Stimulated activated CD4-positive, alpha-beta T cell treated with anti-CD3 and anti-CD28 coated beads, TNF-alpha, amount 100 ng/mL, for 4 hours (primary cell): ENCODE measurements around the gene RSRC1.
A peak's percentile ranks its signal among the peaks of the same experiment; 100 is the strongest.
"Not testable (repeated sequence)": the region's sequence is repeated elsewhere in the genome, so short reads cannot be mapped to it uniquely, and the experiment has no call there.

Experiments used
- DNase-seq, 3 experiments: peaks; one replicate each; pipeline ENCODE4 v3.0.0-alpha.2; 2020; ENCODE audit warnings: low read depth in 3 of 3

RSRC1 gene, protein sequence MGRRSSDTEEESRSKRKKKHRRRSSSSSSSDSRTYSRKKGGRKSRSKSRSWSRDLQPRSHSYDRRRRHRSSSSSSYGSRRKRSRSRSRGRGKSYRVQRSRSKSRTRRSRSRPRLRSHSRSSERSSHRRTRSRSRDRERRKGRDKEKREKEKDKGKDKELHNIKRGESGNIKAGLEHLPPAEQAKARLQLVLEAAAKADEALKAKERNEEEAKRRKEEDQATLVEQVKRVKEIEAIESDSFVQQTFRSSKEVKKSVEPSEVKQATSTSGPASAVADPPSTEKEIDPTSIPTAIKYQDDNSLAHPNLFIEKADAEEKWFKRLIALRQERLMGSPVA

DNA sequence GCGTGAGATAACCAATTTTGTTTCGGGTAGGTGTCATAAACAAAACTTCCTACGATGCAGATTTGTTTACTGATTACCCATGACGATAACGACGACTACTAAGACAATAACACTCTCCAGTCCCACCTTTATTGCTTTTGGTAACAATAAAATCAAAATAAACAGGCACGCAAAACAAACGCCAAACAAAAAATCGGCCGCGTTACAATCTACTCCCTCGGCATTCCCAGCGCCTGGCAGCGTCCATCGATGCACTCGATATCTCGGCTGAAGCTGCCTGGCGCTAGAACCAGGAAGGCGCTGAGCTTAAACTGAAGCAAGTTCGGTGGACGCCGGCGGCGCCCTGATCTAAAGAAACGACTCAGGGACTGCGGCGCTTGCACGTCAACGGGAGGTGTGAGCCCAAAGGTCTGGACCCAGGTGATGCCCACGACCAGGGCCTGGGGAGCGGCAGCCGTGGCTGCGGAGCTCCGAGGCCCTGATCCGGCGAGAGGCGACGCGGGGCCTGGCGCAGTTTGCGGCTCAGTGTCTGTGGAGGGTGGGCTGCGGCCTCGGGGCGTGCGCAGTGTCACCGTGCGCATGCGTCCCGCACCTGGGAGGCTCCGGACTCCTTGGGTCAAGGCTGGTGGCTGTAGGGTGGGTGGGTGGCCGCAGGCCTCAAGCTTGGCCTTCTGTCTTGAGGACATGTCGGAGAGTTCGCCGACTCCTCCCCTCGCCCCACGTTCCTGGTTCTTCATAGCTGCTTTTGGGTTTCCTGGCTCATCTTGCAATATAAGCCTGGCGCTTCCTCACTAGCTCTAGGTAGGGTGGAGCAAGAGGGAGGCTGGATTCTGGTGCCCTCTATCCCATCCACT, at the start of gene RSRC1:
Gene RSRC1, plus strand, starts transcription at position 286 of the 854 bp plus-strand sequence. CDS start 12,016 bp downstream, outside the sequence.
- peak; percentile 53 to 65 (median 57) for DNase-seq

DNA sequence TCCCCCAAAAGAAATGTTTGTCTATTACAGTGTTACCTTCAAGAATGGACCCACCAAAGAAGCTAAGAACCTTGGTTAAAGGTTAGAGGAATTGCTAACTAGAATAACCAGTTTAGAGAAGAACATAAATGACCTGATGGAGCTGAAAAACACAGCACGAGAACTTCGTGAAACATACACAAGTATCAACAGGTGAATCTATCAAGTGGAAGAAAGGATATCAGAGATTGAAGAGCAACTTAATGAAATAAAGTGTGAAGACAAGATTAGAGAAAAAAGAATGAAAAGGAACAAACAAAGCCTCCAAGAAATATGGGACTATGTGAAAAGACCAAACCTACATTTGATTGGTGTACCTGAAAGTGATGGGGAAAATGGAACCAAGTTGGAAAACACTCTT, 44.3 kb upstream of the RSRC1 start:
- DNase-seq, result not testable (repeated sequence)

DNA sequence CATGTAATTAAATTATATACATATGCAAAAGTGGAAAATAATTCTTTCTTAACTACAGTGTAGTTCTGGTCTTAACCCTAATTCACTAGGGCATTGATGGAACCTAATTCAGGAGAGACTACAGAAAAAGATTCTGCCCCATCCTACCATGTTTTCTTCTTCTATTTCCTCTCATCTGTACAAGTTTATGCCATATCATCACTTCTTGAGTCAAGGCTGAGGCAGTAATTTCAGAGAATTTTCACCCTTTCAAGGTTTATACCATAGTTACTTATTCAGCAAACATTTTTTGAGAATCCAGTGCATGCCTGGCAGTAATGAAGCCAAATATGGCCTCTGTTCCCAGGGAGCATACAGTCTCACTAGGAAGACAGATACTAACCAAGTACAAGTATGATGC, 37.1 kb upstream of the RSRC1 start:
- no peak for DNase-seq

DNA sequence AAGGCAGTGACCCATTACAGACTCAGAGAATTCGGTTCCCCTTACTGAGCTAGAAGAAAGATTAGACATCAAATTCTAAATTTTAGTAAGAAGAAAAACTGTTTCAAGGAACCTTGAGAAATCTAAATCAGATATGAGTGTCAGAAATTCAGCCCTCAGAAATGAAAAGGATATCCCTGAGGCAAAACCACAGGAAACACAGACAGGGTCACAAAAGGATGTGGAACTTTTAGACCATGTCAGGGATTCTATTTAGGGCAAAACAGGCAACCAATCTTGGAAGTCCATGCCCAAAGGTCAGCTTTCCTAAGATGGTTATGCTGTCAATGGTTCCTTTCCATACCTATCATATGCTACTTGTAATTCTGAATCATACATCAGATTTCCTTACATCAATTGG, 35.3 kb upstream of the RSRC1 start:
- DNase-seq, result no peak

DNA sequence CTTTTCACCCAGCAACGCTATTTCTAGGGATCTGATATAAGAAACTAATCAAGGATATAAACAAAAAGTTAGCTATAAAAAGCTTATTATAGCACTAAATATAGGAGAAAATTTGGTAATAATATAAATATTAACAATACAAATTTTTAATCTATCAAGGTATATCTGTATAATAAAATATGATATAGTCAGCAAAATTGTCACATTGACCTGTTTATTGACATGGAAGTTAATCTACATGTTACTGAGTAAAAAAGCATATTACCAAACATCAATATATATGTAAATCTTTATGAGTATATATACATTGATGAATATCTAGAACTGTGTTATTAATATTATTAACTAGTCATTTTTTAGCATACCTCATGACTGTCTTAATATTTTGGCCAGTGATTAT, 30.3 kb upstream of the RSRC1 start:
- DNase-seq, result no peak

DNA sequence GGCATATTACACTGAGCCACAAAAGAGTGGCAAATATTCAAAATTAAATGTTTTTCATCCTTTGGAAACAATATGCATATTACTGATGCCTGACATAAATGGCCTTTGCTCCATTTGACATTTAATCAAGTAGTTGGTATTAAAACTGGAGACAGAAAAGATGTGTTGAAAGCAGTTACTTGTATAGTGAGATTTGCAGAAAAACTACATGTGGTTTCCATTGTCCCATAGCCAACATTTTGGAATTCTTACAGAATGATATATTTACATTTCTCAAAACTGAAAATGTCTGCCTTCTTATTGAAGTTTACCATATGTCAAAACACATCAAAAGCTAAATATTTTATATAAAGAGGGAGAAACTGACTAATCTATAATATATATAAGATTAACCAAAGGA, 25.2 kb upstream of the RSRC1 start:
- DNase-seq, result no peak

DNA sequence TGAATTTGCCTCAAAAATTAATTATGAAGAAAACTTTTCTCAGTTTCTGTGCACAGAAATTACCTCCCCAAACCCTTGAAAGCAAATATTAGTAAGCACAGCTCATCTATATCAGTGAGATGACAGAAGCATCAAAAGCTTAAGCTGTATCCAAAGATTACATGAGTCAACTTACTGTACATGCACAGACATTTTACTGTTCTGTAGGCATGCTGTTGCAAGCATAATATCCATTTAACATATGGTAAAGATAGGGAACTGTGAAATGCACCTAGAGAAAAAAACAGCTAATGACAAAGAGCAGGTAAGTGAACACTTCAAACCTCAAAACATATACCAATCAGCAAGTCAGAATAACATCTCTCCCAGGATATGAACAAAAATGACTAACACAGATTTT, 24.5 kb upstream of the RSRC1 start:
- DNase-seq, result no peak

DNA sequence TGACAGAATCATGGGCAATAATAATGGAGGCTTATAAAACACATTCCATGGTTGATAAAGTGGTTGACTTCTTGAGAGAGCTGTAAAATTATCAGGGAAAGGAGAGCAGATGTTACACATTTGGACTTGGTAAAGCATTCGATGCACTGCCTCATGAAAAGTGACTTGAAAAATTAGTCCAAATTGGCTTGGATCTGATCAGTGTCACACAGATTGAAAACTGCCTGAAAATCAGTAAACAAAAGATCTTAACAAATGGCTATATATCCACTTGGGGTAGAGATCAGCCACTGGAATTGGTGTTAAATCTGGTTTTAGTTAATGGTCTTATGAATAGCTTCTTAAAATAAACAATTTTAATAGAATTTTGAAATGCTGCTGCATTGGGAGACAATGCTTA, 24.0 kb upstream of the RSRC1 start:
- no peak for DNase-seq

DNA sequence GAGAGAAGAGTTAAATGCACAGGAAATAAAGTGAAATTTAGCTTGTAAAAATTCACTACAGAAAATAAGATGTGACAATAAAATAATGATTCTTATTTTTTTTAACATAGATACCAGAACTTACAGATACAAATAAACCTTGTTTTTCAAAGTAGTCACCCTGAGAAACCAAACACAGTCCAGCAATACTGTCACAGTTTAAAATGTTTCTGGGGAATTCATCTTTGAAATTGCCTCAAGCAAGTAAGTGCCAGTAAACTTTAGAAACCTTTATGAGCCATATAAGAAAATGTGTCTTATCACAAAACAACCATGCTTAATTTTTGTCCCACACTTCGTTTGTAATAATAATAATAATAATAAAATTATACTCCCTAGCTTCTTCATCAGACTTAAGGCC, 23.5 kb upstream of the RSRC1 start:
- no peak for DNase-seq

DNA sequence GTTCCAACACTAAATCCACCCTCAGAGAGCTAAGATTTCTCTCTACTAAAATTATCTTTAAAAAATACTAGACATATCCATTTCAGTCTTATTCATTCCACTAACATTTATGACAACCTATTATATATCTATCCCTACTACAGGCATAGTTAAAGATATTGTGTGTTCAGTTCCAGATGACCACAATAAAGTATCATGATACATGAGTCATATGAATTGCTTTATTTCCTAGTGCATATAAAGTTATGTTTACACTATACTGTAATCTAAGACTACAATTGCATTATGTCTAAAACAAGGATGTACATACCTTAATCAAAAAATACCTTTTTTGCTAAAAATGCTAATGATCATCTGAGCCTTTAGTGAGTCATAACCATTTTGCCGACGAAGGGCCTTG, 23.1 kb upstream of the RSRC1 start:
- DNase-seq, result no peak

DNA sequence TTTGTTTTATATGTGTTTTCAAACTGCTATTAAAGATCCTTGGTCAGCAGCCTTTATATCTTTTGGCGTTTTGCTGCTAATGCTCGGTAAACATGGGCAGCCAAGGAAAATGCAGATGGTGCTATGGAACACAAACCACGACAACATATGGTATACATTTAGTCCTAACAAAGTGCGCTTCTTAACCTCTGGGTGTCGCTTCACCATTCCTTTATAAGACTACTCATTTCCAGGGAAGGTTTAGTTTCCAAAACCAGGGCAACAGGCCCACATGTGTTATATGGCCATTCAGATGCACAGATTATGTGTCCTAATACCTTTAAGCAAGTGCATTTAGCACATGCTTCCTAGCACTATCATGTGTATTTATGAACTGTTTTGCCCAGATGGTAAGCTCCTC, 18.4 kb upstream of the RSRC1 start:
- no peak for DNase-seq

DNA sequence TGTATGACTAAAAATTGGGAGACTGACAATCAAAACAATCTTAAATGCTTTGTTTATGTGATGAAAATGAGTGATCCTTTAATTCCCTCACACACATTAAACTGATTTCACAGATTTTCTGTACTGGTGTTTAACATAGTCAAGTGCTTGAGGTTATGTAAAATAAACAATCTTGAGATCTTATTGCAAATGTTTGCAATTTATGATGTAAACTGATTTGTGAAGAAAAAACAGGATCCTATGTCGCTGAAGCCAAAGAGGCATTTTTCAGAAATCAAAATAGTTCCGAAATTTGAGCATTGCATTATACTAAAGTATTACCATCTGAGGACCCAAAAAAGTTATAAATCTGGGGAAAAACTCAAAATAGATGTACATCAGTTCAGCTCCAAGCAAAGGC, 16.4 kb upstream of the RSRC1 start:
- no peak for DNase-seq

DNA sequence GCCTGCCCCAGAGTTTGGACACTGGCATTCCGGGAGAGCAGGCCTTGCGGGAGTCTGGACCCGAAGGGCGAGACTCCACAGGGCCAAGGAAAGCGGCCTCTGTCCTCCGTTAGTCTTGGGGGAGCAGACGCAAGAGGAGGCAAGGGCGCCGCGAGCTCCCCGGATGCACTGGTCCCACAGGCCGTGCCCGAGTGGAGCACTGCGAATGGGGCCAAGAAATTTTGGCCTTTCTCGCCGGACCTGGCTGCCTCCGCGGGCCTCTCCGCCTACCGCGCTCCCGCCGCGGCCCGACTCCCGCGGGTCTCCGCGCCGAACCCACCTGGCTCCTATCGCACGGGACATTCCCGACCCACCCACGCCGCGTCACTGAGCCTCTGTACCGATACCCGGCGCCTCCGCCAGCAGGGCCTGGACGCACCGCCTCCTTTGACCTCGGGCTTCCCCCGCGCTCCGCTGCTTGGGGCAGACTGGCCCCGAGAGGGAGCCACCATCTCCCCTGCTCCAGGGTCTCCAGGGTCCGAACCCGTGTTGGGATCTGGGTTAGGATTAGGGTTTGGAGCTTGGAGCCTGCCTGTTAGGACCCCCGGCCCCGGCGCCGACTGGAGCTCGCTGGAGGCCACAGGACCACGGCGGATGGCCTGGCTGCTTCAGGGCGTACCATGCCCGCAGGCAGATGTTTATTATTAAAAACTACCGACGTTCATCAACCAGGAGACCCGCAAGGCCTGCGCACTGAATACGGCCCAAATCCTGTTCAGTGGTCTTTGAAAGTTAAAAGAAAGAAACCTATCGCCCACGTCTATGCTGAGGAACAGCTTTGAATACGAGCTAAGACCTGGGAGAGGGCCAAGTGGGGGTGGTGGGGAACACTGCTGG, 15.4 kb upstream of the RSRC1 start:
- DNase-seq, result no peak

DNA sequence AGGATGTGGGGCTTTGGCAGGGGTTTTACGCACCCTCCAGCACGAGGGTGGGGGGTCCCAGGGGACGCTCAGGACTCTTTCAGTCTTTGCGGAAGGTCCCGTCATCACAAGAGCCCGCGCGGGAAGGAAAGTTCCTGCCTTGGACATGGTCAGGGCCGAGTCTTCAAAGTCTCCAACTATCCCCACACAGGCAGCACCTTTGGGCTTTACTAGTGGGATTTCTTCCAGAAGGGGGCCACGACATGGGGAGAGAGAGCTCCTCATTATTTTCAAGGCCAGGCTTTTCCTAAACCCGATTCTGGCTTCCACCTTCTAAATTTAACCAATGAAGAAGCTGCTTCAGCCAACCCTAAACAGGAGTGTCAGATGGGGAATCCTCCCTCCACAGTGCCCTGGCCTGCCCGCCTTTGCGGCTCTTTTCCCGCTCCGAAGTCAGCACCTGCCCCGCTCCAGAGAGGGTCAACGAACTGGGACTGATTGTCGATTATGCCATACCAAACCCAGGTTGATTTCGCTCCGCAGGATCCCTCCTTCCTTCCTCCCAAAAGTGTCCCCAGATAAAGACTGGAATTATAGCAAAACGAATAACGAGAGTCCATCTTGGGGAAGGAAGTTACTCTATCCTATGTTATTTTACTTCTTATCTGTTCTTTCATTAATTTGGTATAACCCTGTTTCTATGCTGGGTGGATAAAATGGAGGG, 14.6 kb upstream of the RSRC1 start:
- no peak for DNase-seq

DNA sequence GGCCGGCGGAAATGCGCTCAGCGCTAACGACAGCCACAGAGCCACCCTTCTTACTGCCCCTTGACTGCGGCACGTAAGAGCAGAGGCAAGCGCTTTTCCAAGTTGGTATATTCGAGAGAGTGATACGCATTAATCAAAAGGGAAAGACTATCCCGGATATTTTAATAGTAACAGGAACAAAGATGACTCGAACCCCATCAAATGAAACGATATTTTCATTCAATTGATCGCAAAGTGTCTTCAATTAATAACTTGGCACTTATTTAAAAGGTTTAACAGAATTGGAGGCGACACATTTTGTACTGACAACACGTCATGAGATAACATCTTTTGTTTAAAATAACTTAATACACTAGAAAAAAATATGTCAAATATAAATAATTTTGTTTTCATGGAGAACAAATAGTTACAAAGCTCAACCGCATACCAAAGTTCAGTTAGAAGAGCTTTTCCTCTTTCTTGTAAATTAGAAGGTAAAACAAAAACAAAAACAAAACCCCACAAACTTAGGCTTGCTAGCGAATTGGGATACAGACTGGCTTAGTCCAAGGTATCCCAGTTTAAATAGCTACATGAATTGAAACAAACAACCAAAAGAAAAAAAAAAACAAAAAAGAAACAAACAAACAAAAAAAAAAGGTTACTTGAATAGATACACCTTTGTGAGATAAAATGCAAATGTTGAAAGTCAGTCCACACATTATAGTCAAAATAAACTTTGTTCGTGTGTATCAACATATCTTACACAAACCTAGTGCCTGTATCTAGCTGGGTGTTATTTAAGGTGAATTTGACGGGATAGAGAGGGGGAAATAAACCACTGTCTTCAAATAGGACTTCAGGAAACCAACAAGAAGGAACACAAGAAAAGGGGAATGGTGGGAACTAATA, 13.8 kb upstream of the RSRC1 start:
- no peak for DNase-seq

DNA sequence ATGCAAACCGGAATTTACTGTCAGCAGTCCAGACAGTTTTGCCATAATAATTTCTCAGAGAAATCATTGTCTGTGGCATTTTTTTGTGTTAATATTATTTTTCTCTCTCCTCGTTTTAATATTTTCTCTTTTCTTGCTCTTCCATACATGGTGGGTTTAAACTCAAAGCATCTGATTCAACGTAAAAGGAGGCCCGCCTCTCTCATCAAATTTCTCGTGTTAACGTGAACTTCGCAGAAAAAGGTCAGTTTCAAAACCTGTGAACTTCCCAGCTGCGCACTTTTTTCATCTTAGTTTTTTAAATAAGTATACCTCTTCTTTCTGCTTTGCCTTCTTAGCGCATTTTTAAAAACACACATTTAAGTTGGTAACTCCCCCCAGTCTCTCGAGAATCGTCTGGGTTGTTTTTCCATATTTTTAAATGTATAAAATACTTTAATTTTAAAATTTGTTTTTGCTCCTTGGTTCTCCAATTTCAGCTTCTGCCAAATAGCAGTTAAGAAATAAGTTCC, 12.8 kb upstream of the RSRC1 start:
- DNase-seq, result no peak

DNA sequence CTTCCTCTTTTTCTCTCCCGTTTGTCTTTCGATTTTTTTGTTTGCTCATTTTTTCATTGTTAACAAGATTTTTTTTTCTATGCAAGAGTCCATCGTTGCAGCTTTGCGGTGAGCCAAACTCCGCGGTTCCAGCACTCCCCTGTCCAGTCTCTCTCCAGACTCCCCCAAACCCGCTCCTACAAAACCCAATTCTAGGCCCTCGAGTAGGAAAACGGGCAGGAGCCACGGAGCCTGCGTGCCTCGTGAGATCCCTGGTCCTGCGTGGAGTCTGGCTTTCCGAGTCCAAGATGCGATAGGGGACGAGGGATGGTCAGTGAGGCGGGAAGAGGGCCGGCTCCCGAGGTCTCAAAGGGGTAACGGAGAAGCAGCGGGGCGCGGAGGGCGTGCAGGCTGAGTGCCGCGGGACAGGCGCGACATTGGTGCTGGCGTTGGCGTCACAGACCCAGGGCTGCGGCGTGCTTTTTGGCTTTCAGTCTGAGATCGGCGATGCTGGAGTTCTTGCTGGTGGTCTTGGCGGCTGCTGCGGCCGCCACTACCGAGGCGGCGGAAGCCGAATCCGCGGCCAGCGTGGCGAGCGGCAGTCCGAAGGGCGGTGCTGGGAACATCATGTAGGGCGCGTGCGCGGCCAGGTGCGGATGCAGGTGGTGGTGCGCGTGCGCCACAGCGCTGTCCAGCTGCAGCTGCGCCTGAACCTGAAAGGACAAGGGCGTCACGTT, 12.1 kb upstream of the RSRC1 start:
- peak in 1 of 3 experiments; percentile 21 for DNase-seq

DNA sequence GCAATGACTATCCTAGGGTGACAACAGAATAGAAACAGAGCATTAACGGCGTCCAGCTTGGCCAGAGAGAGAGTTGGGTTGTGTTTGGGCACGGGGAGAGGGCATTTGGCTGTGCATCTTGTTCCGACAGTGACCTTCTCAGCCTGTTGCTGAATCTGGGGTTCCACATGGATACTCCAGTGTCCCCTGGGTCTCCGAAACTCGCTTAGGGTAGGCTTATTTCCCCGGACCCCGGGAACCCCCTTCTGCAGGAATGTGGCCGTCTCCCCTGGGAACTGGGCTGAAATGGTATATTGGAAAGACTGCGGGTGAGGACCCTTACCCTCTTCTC, 11.6 kb upstream of the RSRC1 start:
- DNase-seq, result no peak

DNA sequence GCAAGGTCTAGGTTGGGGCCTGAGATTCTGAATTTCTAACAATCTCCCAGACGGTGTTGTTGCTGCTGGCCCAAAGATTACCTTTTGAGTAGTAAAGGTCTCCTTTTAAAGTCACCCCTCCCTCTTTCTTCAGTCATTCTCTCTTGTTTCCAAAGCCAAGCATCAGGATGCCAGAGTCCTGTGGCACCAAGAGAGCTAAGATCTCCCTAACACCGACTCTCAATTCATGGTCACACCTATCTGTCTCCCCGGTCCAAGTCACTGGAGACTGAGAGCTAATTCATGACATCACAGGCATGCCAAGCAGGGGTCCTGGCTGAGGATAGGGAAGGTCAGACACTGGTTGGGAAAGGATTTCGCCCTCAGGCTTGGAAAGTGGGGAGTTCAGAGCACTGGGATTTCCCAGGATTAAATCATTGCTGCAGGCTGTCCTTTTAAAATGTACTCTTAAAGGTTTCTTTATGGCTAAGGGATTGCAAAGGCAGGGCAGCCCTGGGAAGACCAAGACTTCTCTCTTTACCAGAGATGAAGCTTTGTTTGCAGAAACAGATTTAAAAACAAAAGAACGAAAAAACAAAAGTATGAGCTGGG, 11.0 kb upstream of the RSRC1 start:
- no peak for DNase-seq
